H9 (cell line): ENCODE results near the gene CA9. TPM values are rescaled to one million over a fixed set of nuclear protein-coding genes. Genes with fewer than 3 reads are reported as not detected.
A peak's percentile ranks its signal among the peaks of the same experiment; 100 is the strongest.

Experiments
- DNase-seq: peaks from one replicate; pipeline ENCODE4 v3.0.0-alpha.2; 2017
- H2AFZ ChIP-seq: one replicate; pipeline ENCODE4 v1.6.1; 2013; ENCODE audit warnings: mild to moderate bottlenecking, low read length, control low read depth, moderate library complexity
- H2AK5ac ChIP-seq: 2 replicates; pipeline ENCODE4 v1.6.1; 2013; ENCODE audit warnings: low read length, control low read depth, mixed read lengths; ENCODE audit not compliant: insufficient read length
- H2BK120ac ChIP-seq: one replicate; pipeline ENCODE4 v1.6.1; 2013; ENCODE audit warnings: low read depth, mild to moderate bottlenecking, low read length, control low read depth, inconsistent platforms; ENCODE audit not compliant: poor library complexity, severe bottlenecking
- H2BK12ac ChIP-seq: 2 replicates; pipeline ENCODE4 v1.6.1; 2013; ENCODE audit warnings: low read length, control low read depth, mixed read lengths, low read depth; ENCODE audit not compliant: insufficient read length
- H2BK15ac ChIP-seq: 2 replicates; pipeline ENCODE4 v1.6.1; 2013; ENCODE audit warnings: low read depth, low read length, control low read depth
- H2BK20ac ChIP-seq: one replicate; pipeline ENCODE4 v1.6.1; 2013; ENCODE audit warnings: low read depth, mild to moderate bottlenecking, low read length, control low read depth, inconsistent platforms; ENCODE audit not compliant: poor library complexity, severe bottlenecking
- H2BK5ac ChIP-seq: 2 replicates; pipeline ENCODE4 v1.6.1; 2013; ENCODE audit warnings: low read length, control low read depth, mixed read lengths; ENCODE audit not compliant: insufficient read length
- H3K14ac ChIP-seq: 2 replicates; pipeline ENCODE4 v1.6.1; 2013; ENCODE audit warnings: low read length, control low read depth; ENCODE audit not compliant: insufficient read depth
- H3K18ac ChIP-seq: 2 replicates; pipeline ENCODE4 v1.6.1; 2013; ENCODE audit warnings: low read depth, mild to moderate bottlenecking, mixed read lengths, low read length, control low read depth; ENCODE audit not compliant: insufficient read length
- H3K23ac ChIP-seq: 2 replicates; pipeline ENCODE4 v1.6.1; 2013; ENCODE audit warnings: low read length, control low read depth, mixed read lengths, low read depth; ENCODE audit not compliant: insufficient read length
- H3K23me2 ChIP-seq: 2 replicates; pipeline ENCODE4 v1.6.1; 2013; ENCODE audit warnings: low read depth, mild to moderate bottlenecking, mixed read lengths, low read length, control low read depth; ENCODE audit not compliant: insufficient read length, poor library complexity, severe bottlenecking
- H3K27ac ChIP-seq: 2 replicates; pipeline ENCODE4 v1.5.1; 2013; ENCODE audit warnings: low read length, control low read depth, mixed read lengths, low read depth; ENCODE audit not compliant: insufficient read length
- H3K27me3 ChIP-seq: 2 replicates; pipeline ENCODE4 v1.6.1; 2013; ENCODE audit warnings: low read length, control low read depth, inconsistent platforms; ENCODE audit not compliant: insufficient read depth
- H3K4ac ChIP-seq: 2 replicates; pipeline ENCODE4 v1.6.1; 2013; ENCODE audit warnings: low read depth, mild to moderate bottlenecking, control low read depth, inconsistent platforms, low read length, moderate library complexity
- H3K4me1 ChIP-seq: 2 replicates; pipeline ENCODE4 v1.6.1; 2013; ENCODE audit warnings: low read length, control low read depth, inconsistent platforms; ENCODE audit not compliant: insufficient read depth
- H3K4me2 ChIP-seq: 2 replicates; pipeline ENCODE4 v1.6.1; 2013; ENCODE audit warnings: low read length, control low read depth, mixed read lengths; ENCODE audit not compliant: insufficient read length, insufficient read depth
- H3K56ac ChIP-seq: 2 replicates; pipeline ENCODE4 v1.6.1; 2013; ENCODE audit warnings: low read depth, mild to moderate bottlenecking, mixed read lengths, low read length, control low read depth; ENCODE audit not compliant: insufficient read length
- H3K79me1 ChIP-seq: 2 replicates; pipeline ENCODE4 v1.6.1; 2013; ENCODE audit warnings: low read depth, mild to moderate bottlenecking, moderate library complexity, low read length, control low read depth, inconsistent platforms; ENCODE audit not compliant: insufficient read depth, poor library complexity, severe bottlenecking
- H3K79me2 ChIP-seq: 2 replicates; pipeline ENCODE4 v1.6.1; 2013; ENCODE audit warnings: low read length, control low read depth, inconsistent platforms; ENCODE audit not compliant: insufficient read depth
- H3K9ac ChIP-seq: 2 replicates; pipeline ENCODE4 v1.6.1; 2013; ENCODE audit warnings: low read length, control low read depth, mixed read lengths; ENCODE audit not compliant: insufficient read length; ENCODE audit errors: extremely low read depth
- H3K9me3 ChIP-seq: one replicate; pipeline ENCODE4 v1.6.1; 2013; ENCODE audit warnings: low read depth, low read length, inconsistent platforms; ENCODE audit not compliant: control insufficient read depth
- H3T11ph ChIP-seq: one replicate; pipeline ENCODE4 v1.6.1; 2013; ENCODE audit warnings: mild to moderate bottlenecking, low read length, control low read depth, inconsistent platforms
- H4K20me1 ChIP-seq: one replicate; pipeline ENCODE4 v1.6.1; 2013; ENCODE audit not compliant: control insufficient read depth, insufficient read length, insufficient read depth
- H4K5ac ChIP-seq: 2 replicates; pipeline ENCODE4 v1.6.1; 2013; ENCODE audit warnings: low read depth, mild to moderate bottlenecking, mixed read lengths, low read length, control low read depth; ENCODE audit not compliant: insufficient read length
- H4K8ac ChIP-seq: replicated peaks from 2 replicates; pipeline ENCODE4 v1.6.1; 2013; ENCODE audit warnings: low read length, control low read depth, mixed read lengths, low read depth; ENCODE audit not compliant: insufficient read length
- H4K91ac ChIP-seq: 2 replicates; pipeline ENCODE4 v1.6.1; 2013; ENCODE audit warnings: low read depth, mild to moderate bottlenecking, moderate library complexity, mixed read lengths, low read length, control low read depth; ENCODE audit not compliant: insufficient read length
- H3K27ac Mint-ChIP-seq, 3 experiments: 2 replicates in 2 of 3; 3 replicates in 1 of 3; pipeline ENCODE4 v1.8.0; 2020 to 2021; ENCODE audit warnings: mixed read lengths in 3 of 3, mild to moderate bottlenecking in 1 of 3, moderate library complexity in 1 of 3
- H3K27me3 Mint-ChIP-seq: 2 replicates; pipeline ENCODE4 v1.8.0; 2021; ENCODE audit warnings: low read depth, mild to moderate bottlenecking, moderate library complexity, mixed read lengths
- H3K36me3 Mint-ChIP-seq, 3 experiments: 2 replicates in 2 of 3; 3 replicates in 1 of 3; pipeline ENCODE4 v1.8.0; 2020 to 2021; ENCODE audit warnings: low read depth in 3 of 3, mixed read lengths in 3 of 3; ENCODE audit not compliant: insufficient read depth in 1 of 3
- H3K4me1 Mint-ChIP-seq, 2 experiments: 2 replicates each; pipeline ENCODE4 v1.8.0; 2020; ENCODE audit warnings: mixed read lengths in 2 of 2
- H3K4me3 Mint-ChIP-seq, 2 experiments: 2 replicates in 1 of 2; 3 replicates in 1 of 2; pipeline ENCODE4 v1.8.0; 2020 to 2021; ENCODE audit warnings: mild to moderate bottlenecking in 2 of 2, mixed read lengths in 2 of 2, moderate library complexity in 1 of 2
- H3K9me3 Mint-ChIP-seq, 2 experiments: 2 replicates in 1 of 2; 3 replicates in 1 of 2; pipeline ENCODE4 v1.8.0; 2020; ENCODE audit warnings: mild to moderate bottlenecking in 2 of 2, mixed read lengths in 2 of 2, moderate library complexity in 1 of 2
- CTCF ChIP-seq: fragments of 200-600 bp; sonication (generic); conservative IDR thresholded peaks from 3 replicates; pipeline ENCODE4 v1.8.0; 2021; ENCODE audit warnings: antibody characterized with exemption, mild to moderate bottlenecking
- WGBS: extraction: QIAGEN DNeasy Blood & Tissue Kit; methylation state at CpG from one replicate; pipeline ENCODE4 v1.1.7; 2013; ENCODE audit warnings: missing lambda C conversion rate, low lambda C conversion rate, mixed read lengths; ENCODE audit not compliant: insufficient read length; ENCODE audit errors: extremely low coverage; 5-methylcytosine and 5-hydroxymethylcytosine counted together
- total RNA-seq: library from RNA; stranded (reverse); gene quantifications from 2 replicates; pipeline ENCODE4 v1.2.1, GENCODE V29; 2021

CA9 gene
- total RNA-seq, 1 experiment from 2014 or later = 0.94 TPM

DNA sequence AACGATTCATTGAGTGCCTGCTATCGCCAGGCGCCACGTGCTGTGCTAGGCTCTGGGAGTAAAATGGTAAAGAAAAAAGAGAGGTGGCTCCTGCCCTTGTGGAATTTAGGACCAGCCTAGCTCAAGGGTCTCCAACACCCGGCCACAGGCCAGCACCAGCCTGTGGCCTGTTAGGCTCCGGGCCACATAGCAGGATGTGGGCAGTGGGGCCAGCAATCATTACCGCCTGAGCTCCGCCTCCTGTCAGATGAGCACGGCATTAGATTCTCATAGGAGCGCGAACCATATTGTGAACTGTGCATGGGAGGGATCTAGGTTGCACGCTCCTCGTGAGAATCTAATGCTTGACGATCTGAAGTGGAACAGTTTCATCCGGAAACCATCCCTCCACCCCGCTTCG is 17.4 kb upstream of the CA9 start:
- peaks cover 3% of the 10 kb centered on the region; the same call in 1 of the 2 replicates for H3K4me1 ChIP-seq
- H3K4me2 ChIP-seq = no peak overlapping the region
- no peaks in the 10 kb centered on the region for H3K9me3 ChIP-seq
- DNase-seq = no peak
- H2BK120ac ChIP-seq = no peak overlapping the region
- no CpG with 5 or more reads among the region's 17 CpGs for WGBS
- no peak for TF ChIP-seq CTCF
- no peak overlapping the region for H3K27ac ChIP-seq
- Mint-ChIP-seq H3K4me3 (peak overlapping the region; percentile 21 to 85; a peak in 3 of 5 replicates), H3K36me3 (peaks cover 16 to 22% (median 20%) of the 10 kb centered on the region in 3 experiments), H3K4me1 (peaks cover 18 to 20% of the 10 kb centered on the region in 2 experiments), H3K27me3 (peaks cover 18% of the 10 kb centered on the region), H3K9me3 (peaks cover 2 to 3% of the 10 kb centered on the region in 2 experiments; a peak in 3 of 5 replicates), H3K27ac (no peak overlapping the region)
- H3K27me3 ChIP-seq = no peaks in the 10 kb centered on the region
- no peak overlapping the region for H3K4ac ChIP-seq
- H4K91ac ChIP-seq = no peak overlapping the region
- H4K20me1 ChIP-seq = no peaks in the 10 kb centered on the region
- no peak overlapping the region for H2BK20ac ChIP-seq
- no peak overlapping the region for H3K23ac ChIP-seq
- H4K8ac ChIP-seq = no peak overlapping the region
- no peak overlapping the region for H2BK15ac ChIP-seq
- H3K14ac ChIP-seq = no peak overlapping the region
- H3K18ac ChIP-seq = no peak overlapping the region
- H3K56ac ChIP-seq = no peak overlapping the region
- peaks cover 11% of the 10 kb centered on the region for H3K23me2 ChIP-seq
- H2BK5ac ChIP-seq = no peak overlapping the region
- H4K5ac ChIP-seq = no peak overlapping the region
- no peak overlapping the region for H3T11ph ChIP-seq
- no peak overlapping the region for H2BK12ac ChIP-seq
- H2AFZ ChIP-seq = no peak overlapping the region
- H3K79me1 ChIP-seq = no peaks in the 10 kb centered on the region
- no peak overlapping the region for H2AK5ac ChIP-seq
- H3K79me2 ChIP-seq = no peaks in the 10 kb centered on the region
- no peak overlapping the region for H3K9ac ChIP-seq
